NT2/D1 (cell line): Measurements from ENCODE around the gene TMEM175.

Source experiments
- SUZ12 ChIP-seq: IDR thresholded peaks from 2 replicates; pipeline ENCODE4 v1.6.1; 2011; ENCODE audit not compliant: insufficient read length, insufficient read depth; ENCODE audit errors: extremely low read depth
- YY1 ChIP-seq: IDR thresholded peaks from 2 replicates; pipeline ENCODE4 v1.6.1; 2011; ENCODE audit not compliant: insufficient read length, insufficient read depth
- ZNF274 ChIP-seq: IDR thresholded peaks from 2 replicates; pipeline ENCODE4 v1.6.1; 2011; ENCODE audit warnings: mild to moderate bottlenecking, low read depth, low read length

- TF ChIP-seq YY1 (no peak), SUZ12 (no peak), ZNF274 (no peak)
Measured at GRCh38 chr4:947491-947971, 15.3 kb downstream of the TMEM175 start.
